DND-41 (cell line): ENCODE data around the gene PIK3CD.

ENCODE experiments used
- ATAC-seq: fragments of 200-7000 bp; cut with Tn5 transposase; 3 replicates; pipeline ENCODE4 v1.9.1; 2021; ENCODE audit warnings: low read depth; ENCODE audit not compliant: insufficient read depth
- DNase-seq: peaks from one replicate; pipeline ENCODE4 v3.0.0-alpha.2; 2020
- H2AFZ ChIP-seq: 2 replicates; pipeline ENCODE4 v1.6.0; 2012; ENCODE audit warnings: low read depth, low read length
- H3K27ac ChIP-seq: 2 replicates; pipeline ENCODE4 v1.5.1; 2012; ENCODE audit warnings: low read length, inconsistent platforms
- H3K27me3 ChIP-seq: fragments of 200-600 bp; sonication (generic); 2 replicates; pipeline ENCODE4 v1.6.0; 2012; ENCODE audit warnings: low read length, mild to moderate bottlenecking, inconsistent platforms; ENCODE audit not compliant: insufficient read depth, poor library complexity
- H3K36me3 ChIP-seq: 2 replicates; pipeline ENCODE4 v1.5.1; 2012; ENCODE audit warnings: low read length, inconsistent platforms; ENCODE audit not compliant: insufficient read depth
- H3K4me1 ChIP-seq: 2 replicates; pipeline ENCODE4 v1.5.1; 2012; ENCODE audit warnings: mild to moderate bottlenecking, low read length; ENCODE audit not compliant: insufficient read depth
- H3K4me2 ChIP-seq: 2 replicates; pipeline ENCODE4 v1.6.0; 2012; ENCODE audit warnings: mild to moderate bottlenecking, moderate library complexity, low read length, inconsistent platforms; ENCODE audit not compliant: insufficient read depth
- H3K4me3 ChIP-seq, 2 experiments: fragments of 200-600 bp in 1 of 2; shearing (Covaris generic) in 1 of 2; 2 replicates each; pipeline ENCODE4 v1.5.1; 2012 to 2016; ENCODE audit warnings: inconsistent platforms in 2 of 2, low read length in 2 of 2, mild to moderate bottlenecking in 2 of 2, low read depth in 1 of 2, moderate library complexity in 1 of 2
- H3K79me2 ChIP-seq: 2 replicates; pipeline ENCODE4 v1.6.0; 2012; ENCODE audit warnings: low read length, inconsistent platforms; ENCODE audit not compliant: insufficient read depth
- H3K9ac ChIP-seq: 2 replicates; pipeline ENCODE4 v1.6.0; 2012; ENCODE audit warnings: low read depth, mild to moderate bottlenecking, inconsistent platforms, low read length, moderate library complexity
- H3K9me3 ChIP-seq: 2 replicates; pipeline ENCODE4 v1.5.1; 2012; ENCODE audit warnings: low read length, moderate library complexity, mild to moderate bottlenecking, inconsistent platforms; ENCODE audit not compliant: insufficient read depth, severe bottlenecking
- H4K20me1 ChIP-seq: 2 replicates; pipeline ENCODE4 v1.6.0; 2012; ENCODE audit warnings: low read length; ENCODE audit not compliant: insufficient read depth
- EZH2 ChIP-seq: IDR thresholded peaks from 3 replicates; pipeline ENCODE4 v1.6.1; 2012; ENCODE audit warnings: borderline replicate concordance, low read depth, mild to moderate bottlenecking, moderate library complexity, low read length, inconsistent platforms; ENCODE audit not compliant: severe bottlenecking
- TF ChIP-seq, protein P1 (sequence below): IDR thresholded peaks from 2 replicates; pipeline ENCODE4 v1.5.1; 2012; ENCODE audit warnings: borderline replicate concordance, low read length, moderate library complexity, mild to moderate bottlenecking; ENCODE audit not compliant: poor library complexity, severe bottlenecking; ENCODE audit errors: extremely low read depth

PIK3CD gene

DNA sequence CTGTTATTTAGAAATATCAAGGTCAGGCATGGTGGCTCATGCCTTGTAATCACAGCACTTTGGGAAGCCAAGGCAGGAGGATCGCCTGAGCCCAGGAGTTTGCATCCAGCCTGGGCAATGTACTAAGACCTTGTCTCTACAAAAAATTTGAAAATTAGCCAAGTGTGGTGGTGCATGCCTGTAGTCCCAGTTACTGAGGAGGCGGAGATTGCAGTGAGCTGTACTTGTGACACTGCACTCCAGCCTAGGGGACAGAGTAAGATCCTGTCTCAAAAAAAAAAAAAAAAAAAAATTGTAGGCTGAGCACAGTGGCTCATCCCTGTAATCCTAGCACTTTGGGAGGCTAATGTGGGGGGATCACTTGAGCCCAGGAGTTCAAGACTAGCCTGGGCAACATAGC is 45.3 kb downstream of the PIK3CD start:
- DNase-seq: no peak
- peaks cover 32% of the 10 kb centered on the region for H4K20me1 ChIP-seq
- no peak overlapping the region for H3K4me3 ChIP-seq
- H3K4me2 ChIP-seq: no peak overlapping the region
- peaks cover 93% of the 10 kb centered on the region for H3K79me2 ChIP-seq
- no peaks in the 10 kb centered on the region for H3K4me1 ChIP-seq
- no peak for ATAC-seq
- no peaks in the 10 kb centered on the region for H3K27me3 ChIP-seq
- no peak overlapping the region for H2AFZ ChIP-seq
- no peak overlapping the region for H3K27ac ChIP-seq
- H3K9ac ChIP-seq: no peak overlapping the region
- TF ChIP-seq, protein P1, sequence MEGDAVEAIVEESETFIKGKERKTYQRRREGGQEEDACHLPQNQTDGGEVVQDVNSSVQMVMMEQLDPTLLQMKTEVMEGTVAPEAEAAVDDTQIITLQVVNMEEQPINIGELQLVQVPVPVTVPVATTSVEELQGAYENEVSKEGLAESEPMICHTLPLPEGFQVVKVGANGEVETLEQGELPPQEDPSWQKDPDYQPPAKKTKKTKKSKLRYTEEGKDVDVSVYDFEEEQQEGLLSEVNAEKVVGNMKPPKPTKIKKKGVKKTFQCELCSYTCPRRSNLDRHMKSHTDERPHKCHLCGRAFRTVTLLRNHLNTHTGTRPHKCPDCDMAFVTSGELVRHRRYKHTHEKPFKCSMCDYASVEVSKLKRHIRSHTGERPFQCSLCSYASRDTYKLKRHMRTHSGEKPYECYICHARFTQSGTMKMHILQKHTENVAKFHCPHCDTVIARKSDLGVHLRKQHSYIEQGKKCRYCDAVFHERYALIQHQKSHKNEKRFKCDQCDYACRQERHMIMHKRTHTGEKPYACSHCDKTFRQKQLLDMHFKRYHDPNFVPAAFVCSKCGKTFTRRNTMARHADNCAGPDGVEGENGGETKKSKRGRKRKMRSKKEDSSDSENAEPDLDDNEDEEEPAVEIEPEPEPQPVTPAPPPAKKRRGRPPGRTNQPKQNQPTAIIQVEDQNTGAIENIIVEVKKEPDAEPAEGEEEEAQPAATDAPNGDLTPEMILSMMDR: no peak
- TF ChIP-seq EZH2: no peak
- H3K9me3 ChIP-seq: no peaks in the 10 kb centered on the region
- H3K36me3 ChIP-seq: peaks cover 51% of the 10 kb centered on the region

DNA sequence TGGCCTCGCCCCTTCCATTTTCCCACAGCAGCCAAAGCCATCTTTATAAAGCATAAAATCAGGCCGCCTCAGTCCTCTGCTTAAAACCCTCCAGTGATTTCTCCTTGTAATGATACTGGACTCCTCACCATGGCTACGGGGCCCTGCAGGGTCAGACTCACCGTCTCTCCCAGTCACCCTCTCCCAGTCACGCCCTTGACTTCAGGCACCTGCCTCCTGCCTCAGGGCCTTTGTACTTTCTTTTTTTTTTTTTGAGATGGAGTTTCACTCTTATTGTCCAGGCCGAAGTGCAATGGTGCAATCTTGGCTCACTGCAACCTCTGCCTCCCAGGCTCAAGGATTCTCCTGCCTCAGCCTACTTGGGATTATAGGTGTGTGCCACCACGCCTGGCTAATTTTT is 47.8 kb downstream of the PIK3CD start:
- ATAC-seq (no peak), DNase-seq (no peak)
- Histone ChIP-seq H3K27me3 (no peaks in the 10 kb centered on the region), H3K4me3 (no peak overlapping the region), H3K9me3 (no peaks in the 10 kb centered on the region), H3K4me1 (peaks cover 21% of the 10 kb centered on the region), H3K36me3 (peaks cover 55% of the 10 kb centered on the region), H2AFZ (no peak overlapping the region), H3K9ac (no peak overlapping the region), H4K20me1 (peaks cover 21% of the 10 kb centered on the region), H3K27ac (no peak overlapping the region), H3K79me2 (peaks cover 94% of the 10 kb centered on the region), H3K4me2 (no peak overlapping the region)
- TF ChIP-seq EZH2: no peak
- TF ChIP-seq, protein P1: no peak

DNA sequence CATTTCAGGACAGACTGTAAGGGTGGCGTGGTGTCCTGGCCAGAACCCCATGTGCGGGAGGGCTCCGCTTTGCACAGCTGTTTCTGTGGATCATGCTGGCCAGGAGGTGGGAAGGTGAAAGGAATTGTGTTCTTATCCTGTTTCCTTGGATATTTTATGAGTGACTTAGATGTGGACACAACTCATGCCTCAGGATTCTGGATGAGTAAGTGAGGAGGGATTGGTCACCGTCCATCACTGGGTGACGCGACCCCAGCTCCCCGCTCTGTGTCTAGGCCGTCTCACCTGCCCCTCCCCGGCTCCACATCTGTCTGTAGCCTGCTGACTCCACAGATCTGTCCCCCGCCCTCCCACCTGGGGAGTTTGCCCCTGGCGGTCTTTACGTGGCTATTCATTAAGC is 48.8 kb downstream of the PIK3CD start:
- Histone ChIP-seq H2AFZ (no peak overlapping the region), H4K20me1 (peaks cover 17% of the 10 kb centered on the region), H3K9ac (no peak overlapping the region), H3K4me1 (peaks cover 29% of the 10 kb centered on the region), H3K4me2 (no peak overlapping the region), H3K79me2 (peaks cover 93% of the 10 kb centered on the region), H3K27ac (no peak overlapping the region), H3K27me3 (no peaks in the 10 kb centered on the region), H3K9me3 (no peaks in the 10 kb centered on the region), H3K36me3 (peaks cover 46% of the 10 kb centered on the region), H3K4me3 (no peak overlapping the region)
- ATAC-seq (no peak), DNase-seq (no peak)
- no peak for TF ChIP-seq EZH2
- TF ChIP-seq, protein P1: no peak

DNA sequence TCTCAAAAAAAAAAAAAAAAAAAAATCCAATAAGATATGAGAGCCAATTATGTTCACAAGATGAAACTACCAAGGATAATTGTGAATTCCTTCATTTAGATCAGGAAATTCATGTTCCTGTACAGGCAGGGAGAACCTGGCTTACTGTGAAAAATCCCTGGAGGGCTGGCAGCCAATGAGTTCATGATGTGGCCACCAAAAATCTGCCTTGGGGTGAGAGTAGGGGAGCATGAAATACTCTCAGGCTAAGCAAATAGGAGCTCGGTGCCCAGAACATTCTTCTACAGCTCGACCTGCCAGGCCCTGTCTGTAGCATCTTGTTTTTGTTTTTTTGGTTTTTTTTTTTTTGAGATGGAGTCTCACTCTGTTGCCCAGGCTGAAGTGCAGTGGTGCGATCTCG is 50.1 kb downstream of the PIK3CD start:
- Histone ChIP-seq H3K36me3 (peaks cover 46% of the 10 kb centered on the region), H4K20me1 (peaks cover 17% of the 10 kb centered on the region), H2AFZ (no peak overlapping the region), H3K27me3 (no peaks in the 10 kb centered on the region), H3K9me3 (no peaks in the 10 kb centered on the region), H3K27ac (no peak overlapping the region), H3K4me2 (no peak overlapping the region), H3K4me1 (peaks cover 29% of the 10 kb centered on the region), H3K9ac (no peak overlapping the region), H3K79me2 (peaks cover 96% of the 10 kb centered on the region), H3K4me3 (no peak overlapping the region)
- no peak for TF ChIP-seq EZH2
- TF ChIP-seq, protein P1: no peak
- no peak for ATAC-seq
- no peak for DNase-seq
